ENCODE results near the gene KDM8.
"Not testable (repeated sequence)": the region's sequence is repeated elsewhere in the genome, so short reads cannot be mapped to it uniquely, and the experiment has no call there.

The KDM8 gene

GRCh38 chr16:27242868-27243590 lies 39.7 kb downstream of the KDM8 start:
- peak; percentile 58 for DNase-seq (ENCODE audit: low spot score)

GRCh38 chr16:27243725-27244362 lies 40.5 kb downstream of the KDM8 start:
- no peak for DNase-seq (ENCODE audit: low spot score)

GRCh38 chr16:27244363-27244755 lies 41.0 kb downstream of the KDM8 start:
- no peak for DNase-seq (ENCODE audit: low spot score)

GRCh38 chr16:27245276-27246172 lies 42.2 kb downstream of the KDM8 start:
- DNase-seq (ENCODE audit: low spot score) = peak; percentile 48

- DNase-seq (ENCODE audit: low spot score) = no peak
Measured at GRCh38 chr16:27246439-27246838, 43.1 kb downstream of the KDM8 start.

GRCh38 chr16:27247076-27247475 lies 43.8 kb downstream of the KDM8 start:
- DNase-seq (ENCODE audit: low spot score) = not testable (repeated sequence)

- no peak for DNase-seq (ENCODE audit: low spot score)
Measured at GRCh38 chr16:27248036-27248435, 44.7 kb downstream of the KDM8 start.

- not testable (repeated sequence) for DNase-seq (ENCODE audit: low spot score)
Measured at GRCh38 chr16:27248886-27249285, 45.6 kb downstream of the KDM8 start.

GRCh38 chr16:27251541-27252205 lies 48.3 kb downstream of the KDM8 start:
- no peak for DNase-seq (ENCODE audit: low spot score)

- DNase-seq (ENCODE audit: low spot score) = no peak
Measured at GRCh38 chr16:27252206-27252585, 48.9 kb downstream of the KDM8 start.

- DNase-seq (ENCODE audit: low spot score) = no peak
Measured at GRCh38 chr16:27253526-27253930, 50.2 kb downstream of the KDM8 start.

GRCh38 chr16:27254262-27254811 lies 51.0 kb downstream of the KDM8 start:
- no peak for DNase-seq (ENCODE audit: low spot score)

- no peak for DNase-seq (ENCODE audit: low spot score)
Measured at GRCh38 chr16:27256861-27257260, 53.5 kb downstream of the KDM8 start.

- no peak for DNase-seq (ENCODE audit: low spot score)
Measured at GRCh38 chr16:27257271-27257670, 53.9 kb downstream of the KDM8 start.

- no peak for DNase-seq (ENCODE audit: low spot score)
Measured at GRCh38 chr16:27258241-27258734, 55.0 kb downstream of the KDM8 start.

- no peak for DNase-seq (ENCODE audit: low spot score)
Measured at GRCh38 chr16:27259710-27260109, 56.4 kb downstream of the KDM8 start.

- not testable (repeated sequence) for DNase-seq (ENCODE audit: low spot score)
Measured at GRCh38 chr16:27262904-27263423, 59.6 kb downstream of the KDM8 start.

GRCh38 chr16:27264151-27264550 lies 60.8 kb downstream of the KDM8 start:
- DNase-seq (ENCODE audit: low spot score) = no peak

- no peak for DNase-seq (ENCODE audit: low spot score)
Measured at GRCh38 chr16:27265982-27266381, 62.7 kb downstream of the KDM8 start.

GRCh38 chr16:27267037-27267677 lies 63.8 kb downstream of the KDM8 start:
- DNase-seq (ENCODE audit: low spot score) = no peak

All from Ammon's horn (tissue), 1 donor.